ENCODE results near the gene C19orf12.

- TF ChIP-seq CTCF (IDR thresholded peaks at IDR 0.05; ENCODE audit: borderline replicate concordance, extremely low read depth, low read length, poor library complexity, severe bottlenecking) (no peak), EZH2 (IDR thresholded peaks at IDR 0.05; ENCODE audit: borderline replicate concordance, low read depth, low read length, severe bottlenecking) (no peak)
Measured at GRCh38 chr19:29667387-29667783, 47.7 kb downstream of the C19orf12 start.

All from DND-41 (cell line).